HG03280 (cell line): ENCODE results near the gene R3HDML.

ENCODE experiments used
- ATAC-seq: cut with Tn5 transposase; IDR thresholded peaks from one replicate; pipeline ENCODE4 v1.9.1; 2021; ENCODE audit warnings: mild to moderate bottlenecking, moderate library complexity; ENCODE audit not compliant: unreplicated experiment

R3HDML gene

GRCh38 chr20:44398335-44398734 lies 61.5 kb downstream of the R3HDML start:
- ATAC-seq = no peak

- no peak for ATAC-seq
Measured at GRCh38 chr20:44399446-44399845, 62.6 kb downstream of the R3HDML start.

GRCh38 chr20:44400671-44400969 lies 63.8 kb downstream of the R3HDML start:
- no peak for ATAC-seq
